ENCODE measurements around the gene ZWILCH.

- TF ChIP-seq CTCF (IDR thresholded peaks at IDR 0.05; ENCODE audit: low read depth, low read length, missing input control) (no peak), TAF1 (conservative IDR thresholded peaks at IDR 0.05) (no peak), FOXA1 (IDR thresholded peaks at IDR 0.05) (no peak), JUND (IDR thresholded peaks at IDR 0.05) (no peak), REST (IDR thresholded peaks at IDR 0.05) (no peak), EGR1 (IDR thresholded peaks at IDR 0.05; ENCODE audit: low read depth in 2 of 2) (no peak), FOXA2 (IDR thresholded peaks at IDR 0.05) (no peak), ZBTB33 (IDR thresholded peaks at IDR 0.05) (no peak), RAD21 (IDR thresholded peaks at IDR 0.05) (no peak)
These were observed 23.8 kb upstream of the ZWILCH start for GRCh38 chr15:66481107-66481856.
